ENCODE data around the gene CCDC93. TPM values are rescaled to one million over a fixed set of nuclear protein-coding genes. Genes with fewer than 3 reads are reported as not detected.
"Not testable (repeated sequence)": the region's sequence is repeated elsewhere in the genome, so short reads cannot be mapped to it uniquely, and the experiment has no call there.

The CCDC93 gene
- total RNA-seq, 1 experiment from 2014 or later, result 18.7 TPM

DNA sequence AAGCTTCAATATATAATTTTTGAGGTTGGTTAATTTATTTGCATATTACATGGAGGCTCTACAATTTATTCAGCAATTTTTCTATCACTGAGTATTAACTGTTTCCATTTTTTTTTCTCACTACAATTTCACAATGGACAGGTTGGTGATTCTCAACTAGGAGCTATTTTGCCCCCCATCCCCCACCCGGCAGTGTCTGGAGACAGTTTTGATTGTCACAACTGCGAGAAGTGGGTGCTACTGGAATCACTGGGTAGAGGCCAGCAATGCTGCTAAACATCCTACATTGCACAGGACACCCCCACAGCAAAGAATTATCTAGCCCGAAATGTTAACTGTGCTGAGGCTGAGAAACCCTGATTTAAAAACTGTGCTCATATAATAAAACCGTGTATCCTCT, 82.6 kb downstream of the CCDC93 start:
- H3K4me2 ChIP-seq (ENCODE audit: low read length), result no peak overlapping the region
- intact Hi-C loops (cut with micrococcal nuclease), result no loop called here
- H3K9me2 ChIP-seq (ENCODE audit: insufficient read depth), result no peaks in the 10 kb centered on the region
- no peaks in the 10 kb centered on the region for H3K9me3 ChIP-seq (ENCODE audit: control insufficient read depth in 1 of 2, insufficient read depth in 1 of 2, low read depth in 1 of 2, low read length in 2 of 2)
- no peaks in the 10 kb centered on the region for H4K20me1 ChIP-seq (ENCODE audit: insufficient read depth)
- RAD21 ChIA-PET (ENCODE audit: low non-redundant PET in 1 of 2, low total read pairs in 2 of 2, uncharacterized antibody in 2 of 2, unreplicated experiment in 2 of 2), result no interaction called here
- no TSS peak for BruUV-seq (replicated peaks)
- POLR2A ChIA-PET, result no interaction called here
- H3K27me3 ChIP-seq (ENCODE audit: insufficient read depth, low read length), result no peaks in the 10 kb centered on the region
- TF ChIP-seq JUND (IDR thresholded peaks at IDR 0.05), result no peak
- no peak for TF ChIP-seq EZH2phosphoT487 (IDR thresholded peaks at IDR 0.05; ENCODE audit: borderline replicate concordance)
- TF ChIP-seq ZNF274 (IDR thresholded peaks at IDR 0.05; ENCODE audit: low read depth, low read length), result no peak
- TF ChIP-seq CBX3 (IDR thresholded peaks at IDR 0.05; ENCODE audit: low read depth), result no peak
- ATAC-seq (no peak), DNase-seq (ENCODE audit: low read depth, low spot score) (no peak)
- no peaks in the 10 kb centered on the region for H3K4me1 ChIP-seq (ENCODE audit: control insufficient read depth in 1 of 2, insufficient read depth in 2 of 2, low read length in 2 of 2)
- no peak overlapping the region for H3K4me3 ChIP-seq (replicated peaks in 1 of 2; ENCODE audit: low read depth in 1 of 2, low read length in 2 of 2)
- H3K27ac ChIP-seq (ENCODE audit: low read depth, low read length), result no peak overlapping the region
- H3K9ac ChIP-seq (ENCODE audit: low read length), result no peak overlapping the region
- H3K36me3 ChIP-seq (ENCODE audit: control insufficient read depth in 1 of 2, insufficient read depth in 2 of 2, low read length in 2 of 2), result peaks cover 26 to 30% of the 10 kb centered on the region in 2 experiments; a peak in 3 of 4 replicates
- no peak overlapping the region for H2AFZ ChIP-seq (ENCODE audit: low read depth, low read length, poor library complexity, severe bottlenecking)
- CTCF ChIA-PET, result no interaction called here
- H3K79me2 ChIP-seq (ENCODE audit: insufficient read depth, low read length), result no peaks in the 10 kb centered on the region

DNA sequence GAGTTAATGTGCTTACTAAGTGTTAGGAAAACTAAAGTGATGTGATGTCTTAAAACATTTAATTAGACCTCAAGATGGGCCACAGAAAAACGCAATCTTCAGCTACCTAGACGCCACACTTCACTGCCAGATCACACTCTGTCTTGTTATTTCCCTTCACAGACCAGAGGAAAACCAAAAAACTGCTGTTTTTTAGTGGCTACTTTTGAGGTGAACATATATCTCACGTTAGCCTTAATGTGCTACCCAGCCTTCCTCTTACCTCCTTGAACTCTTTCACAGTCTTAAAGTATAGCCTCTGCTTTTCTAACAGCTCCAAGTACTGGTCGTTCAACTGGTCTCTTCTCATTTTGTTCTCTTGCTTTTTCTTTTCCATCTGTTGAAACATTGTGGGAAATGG, 83.1 kb downstream of the CCDC93 start:
- Histone ChIP-seq H3K4me2 (ENCODE audit: low read length) (no peak overlapping the region), H4K20me1 (ENCODE audit: insufficient read depth) (no peaks in the 10 kb centered on the region), H3K27ac (ENCODE audit: low read depth, low read length) (no peak overlapping the region), H3K9ac (ENCODE audit: low read length) (no peak overlapping the region), H3K79me2 (ENCODE audit: insufficient read depth, low read length) (no peaks in the 10 kb centered on the region), H3K9me2 (ENCODE audit: insufficient read depth) (no peaks in the 10 kb centered on the region), H3K27me3 (ENCODE audit: insufficient read depth, low read length) (no peaks in the 10 kb centered on the region), H3K4me1 (ENCODE audit: control insufficient read depth in 1 of 2, insufficient read depth in 2 of 2, low read length in 2 of 2) (no peaks in the 10 kb centered on the region), H3K4me3 (replicated peaks in 1 of 2; ENCODE audit: low read depth in 1 of 2, low read length in 2 of 2) (no peak overlapping the region), H3K9me3 (ENCODE audit: control insufficient read depth in 1 of 2, insufficient read depth in 1 of 2, low read depth in 1 of 2, low read length in 2 of 2) (no peaks in the 10 kb centered on the region), H3K36me3 (ENCODE audit: control insufficient read depth in 1 of 2, insufficient read depth in 2 of 2, low read length in 2 of 2) (peaks cover 21 to 30% of the 10 kb centered on the region in 2 experiments; a peak in 3 of 4 replicates), H2AFZ (ENCODE audit: low read depth, low read length, poor library complexity, severe bottlenecking) (no peak overlapping the region)
- ChIA-PET RAD21 (ENCODE audit: low non-redundant PET in 1 of 2, low total read pairs in 2 of 2, uncharacterized antibody in 2 of 2, unreplicated experiment in 2 of 2) (no interaction called here), CTCF (no interaction called here), POLR2A (no interaction called here)
- TF ChIP-seq CEBPB (IDR thresholded peaks at IDR 0.05; ENCODE audit: low read depth) (no peak), SP1 (IDR thresholded peaks at IDR 0.05; ENCODE audit: low read depth) (no peak), RAD21 (IDR thresholded peaks at IDR 0.05; ENCODE audit: low read depth) (no peak), POLR2AphosphoS5 (IDR thresholded peaks at IDR 0.05; ENCODE audit: low read depth, low read length) (no peak), ZFX (IDR thresholded peaks at IDR 0.05) (no peak), TCF7L2 (IDR thresholded peaks at IDR 0.05; ENCODE audit: borderline replicate concordance, extremely low read depth, insufficient read depth, insufficient read length) (no peak), ZNF274 (IDR thresholded peaks at IDR 0.05; ENCODE audit: low read depth, low read length) (no peak), CBX3 (IDR thresholded peaks at IDR 0.05; ENCODE audit: low read depth) (no peak)
- TF ChIP-seq, protein P1, sequence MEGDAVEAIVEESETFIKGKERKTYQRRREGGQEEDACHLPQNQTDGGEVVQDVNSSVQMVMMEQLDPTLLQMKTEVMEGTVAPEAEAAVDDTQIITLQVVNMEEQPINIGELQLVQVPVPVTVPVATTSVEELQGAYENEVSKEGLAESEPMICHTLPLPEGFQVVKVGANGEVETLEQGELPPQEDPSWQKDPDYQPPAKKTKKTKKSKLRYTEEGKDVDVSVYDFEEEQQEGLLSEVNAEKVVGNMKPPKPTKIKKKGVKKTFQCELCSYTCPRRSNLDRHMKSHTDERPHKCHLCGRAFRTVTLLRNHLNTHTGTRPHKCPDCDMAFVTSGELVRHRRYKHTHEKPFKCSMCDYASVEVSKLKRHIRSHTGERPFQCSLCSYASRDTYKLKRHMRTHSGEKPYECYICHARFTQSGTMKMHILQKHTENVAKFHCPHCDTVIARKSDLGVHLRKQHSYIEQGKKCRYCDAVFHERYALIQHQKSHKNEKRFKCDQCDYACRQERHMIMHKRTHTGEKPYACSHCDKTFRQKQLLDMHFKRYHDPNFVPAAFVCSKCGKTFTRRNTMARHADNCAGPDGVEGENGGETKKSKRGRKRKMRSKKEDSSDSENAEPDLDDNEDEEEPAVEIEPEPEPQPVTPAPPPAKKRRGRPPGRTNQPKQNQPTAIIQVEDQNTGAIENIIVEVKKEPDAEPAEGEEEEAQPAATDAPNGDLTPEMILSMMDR (IDR thresholded peaks at IDR 0.05 in 2 of 3, conservative IDR thresholded peaks at IDR 0.05 in 1 of 3; ENCODE audit: borderline replicate concordance in 1 of 3, insufficient read depth in 1 of 3, low read depth in 2 of 3, low read length in 2 of 3), result no peak
- TF ChIP-seq, protein P2, sequence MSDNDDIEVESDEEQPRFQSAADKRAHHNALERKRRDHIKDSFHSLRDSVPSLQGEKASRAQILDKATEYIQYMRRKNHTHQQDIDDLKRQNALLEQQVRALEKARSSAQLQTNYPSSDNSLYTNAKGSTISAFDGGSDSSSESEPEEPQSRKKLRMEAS (IDR thresholded peaks at IDR 0.05), result no peak
- no TSS peak for BruUV-seq (replicated peaks)
- intact Hi-C loops (cut with micrococcal nuclease), result no loop called here
- DNase-seq (ENCODE audit: low read depth, low spot score) (no peak), ATAC-seq (no peak)

DNA sequence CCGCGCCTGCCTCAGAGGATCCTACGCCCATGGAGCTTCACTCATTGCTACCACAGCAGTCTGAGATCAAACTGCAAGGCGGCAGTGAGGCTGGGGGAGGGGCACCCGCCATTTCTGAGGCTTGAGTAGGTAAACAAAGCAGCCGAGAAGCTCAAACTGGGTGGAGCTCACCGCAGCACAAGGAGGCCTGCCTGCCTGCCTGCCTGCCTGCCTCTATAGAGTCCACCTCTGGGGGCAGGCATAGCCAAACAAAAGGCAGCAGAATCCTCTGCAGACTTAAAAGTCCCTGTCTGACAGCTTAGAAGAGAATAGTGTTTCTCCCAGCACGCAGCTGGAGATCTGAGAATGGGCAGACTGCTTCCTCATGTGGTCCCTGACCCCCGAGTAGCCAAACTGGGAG, 90.4 kb downstream of the CCDC93 start:
- ATAC-seq, result not testable (repeated sequence)

More for the DNA sequence above, 90.4 kb downstream of the CCDC93 start:
- H3K4me1 ChIP-seq (ENCODE audit: control insufficient read depth in 1 of 2, insufficient read depth in 2 of 2, low read length in 2 of 2); BruUV-seq (replicated peaks); H4K20me1 ChIP-seq (ENCODE audit: insufficient read depth); DNase-seq (ENCODE audit: low read depth, low spot score); H3K4me2 ChIP-seq (ENCODE audit: low read length); H3K4me3 ChIP-seq (replicated peaks in 1 of 2; ENCODE audit: low read depth in 1 of 2, low read length in 2 of 2); intact Hi-C loops (cut with micrococcal nuclease); H3K9ac ChIP-seq (ENCODE audit: low read length); H3K9me2 ChIP-seq (ENCODE audit: insufficient read depth); H2AFZ ChIP-seq (ENCODE audit: low read depth, low read length, poor library complexity, severe bottlenecking); CTCF ChIA-PET; H3K79me2 ChIP-seq (ENCODE audit: insufficient read depth, low read length); RAD21 ChIA-PET (ENCODE audit: low non-redundant PET in 1 of 2, low total read pairs in 2 of 2, uncharacterized antibody in 2 of 2, unreplicated experiment in 2 of 2); H3K9me3 ChIP-seq (ENCODE audit: control insufficient read depth in 1 of 2, insufficient read depth in 1 of 2, low read depth in 1 of 2, low read length in 2 of 2); H3K27ac ChIP-seq (ENCODE audit: low read depth, low read length); H3K27me3 ChIP-seq (ENCODE audit: insufficient read depth, low read length); POLR2A ChIA-PET: not testable (repeated sequence)
- H3K36me3 ChIP-seq (ENCODE audit: control insufficient read depth in 1 of 2, insufficient read depth in 2 of 2, low read length in 2 of 2), result peaks cover 10 to 28% of the 10 kb centered on the region in 2 experiments; a peak in 2 of 4 replicates
